Stimulated activated CD8-positive, alpha-beta memory T cell treated with anti-CD3 and anti-CD28 coated beads, Interleukin-2, amount 100 ng/mL, for 48 hours (primary cell): ENCODE data around the gene LPCAT2.

Experiments used
- DNase-seq, 2 donors: peaks; one replicate each; pipeline ENCODE4 v3.0.0-alpha.2; 2020; ENCODE audit warnings: low read depth in 2 of 2

The LPCAT2 gene

DNA sequence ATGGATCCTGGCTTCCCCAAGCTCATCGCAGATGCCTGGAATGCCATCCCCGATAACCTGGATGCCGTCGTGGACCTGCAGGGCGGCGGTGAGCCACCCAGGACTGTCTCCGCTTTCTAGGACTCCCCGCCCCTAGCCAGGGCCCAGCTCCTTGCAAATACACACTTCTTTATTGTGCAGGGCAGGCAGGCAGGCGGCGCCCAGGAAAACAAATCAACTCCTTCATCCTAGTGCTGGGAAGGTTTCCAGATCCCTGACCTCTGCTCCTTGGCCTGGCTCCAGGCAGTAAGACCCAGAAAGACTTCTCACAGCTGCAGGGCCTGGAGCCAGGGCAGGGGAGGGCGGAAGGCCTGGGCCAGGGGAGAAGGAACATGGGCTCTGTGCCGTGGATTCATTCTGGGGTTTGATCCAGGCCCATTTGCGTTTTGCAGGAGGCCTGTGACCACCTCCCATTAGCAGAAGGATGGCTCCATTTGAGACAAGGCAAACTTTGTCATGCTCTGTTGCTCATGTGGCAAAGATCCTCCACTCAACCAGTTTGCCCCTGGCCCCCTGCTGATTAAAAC is 6.0 kb upstream of the LPCAT2 start:
- no peak for DNase-seq

- DNase-seq = no peak
Measured at GRCh38 chr16:55503726-55504550, 4.9 kb upstream of the LPCAT2 start.

GRCh38 chr16:55505333-55506015 is 3.4 kb upstream of the LPCAT2 start:
- DNase-seq = no peak

GRCh38 chr16:55506083-55506482 is 2.8 kb upstream of the LPCAT2 start:
- DNase-seq = no peak

GRCh38 chr16:55506708-55507107 is 2.2 kb upstream of the LPCAT2 start:
- DNase-seq = no peak

DNA sequence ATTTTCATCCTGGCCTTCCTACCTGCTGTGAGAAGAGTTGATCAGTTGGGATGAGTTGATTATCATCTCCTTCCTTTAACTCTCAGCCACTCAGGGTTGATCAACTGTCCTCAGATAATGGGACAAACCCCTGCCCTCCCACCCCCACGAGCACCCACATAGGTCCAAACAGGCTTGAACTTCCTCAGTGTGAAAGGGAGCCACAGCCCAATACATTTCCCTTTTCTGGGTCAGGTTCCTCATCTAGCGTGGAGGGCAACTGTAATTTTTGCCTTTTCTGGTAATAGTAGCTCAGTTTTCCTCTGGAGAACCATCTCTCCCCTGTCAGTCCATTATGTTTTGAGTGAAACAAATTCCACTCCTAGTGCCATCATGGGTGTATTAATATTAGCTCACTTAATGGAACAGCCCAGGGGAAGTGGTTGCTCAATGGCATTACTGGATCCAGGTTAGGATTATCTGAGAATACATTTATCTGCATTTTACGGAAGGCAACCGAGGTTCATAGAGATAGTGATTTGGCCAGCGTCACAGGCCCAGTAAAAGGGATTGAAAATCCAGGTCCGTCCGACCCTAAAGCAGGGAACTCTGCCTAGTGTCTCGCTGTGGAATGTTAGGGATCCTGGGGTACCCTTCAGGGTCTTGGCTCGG is 476 bp upstream of the LPCAT2 start:
- no peak for DNase-seq

- no peak for DNase-seq
Measured at GRCh38 chr16:55510185-55510805, 1.4 kb downstream of the LPCAT2 start.

- no peak for DNase-seq
Measured at GRCh38 chr16:55512941-55513340, 4.1 kb downstream of the LPCAT2 start.

DNA sequence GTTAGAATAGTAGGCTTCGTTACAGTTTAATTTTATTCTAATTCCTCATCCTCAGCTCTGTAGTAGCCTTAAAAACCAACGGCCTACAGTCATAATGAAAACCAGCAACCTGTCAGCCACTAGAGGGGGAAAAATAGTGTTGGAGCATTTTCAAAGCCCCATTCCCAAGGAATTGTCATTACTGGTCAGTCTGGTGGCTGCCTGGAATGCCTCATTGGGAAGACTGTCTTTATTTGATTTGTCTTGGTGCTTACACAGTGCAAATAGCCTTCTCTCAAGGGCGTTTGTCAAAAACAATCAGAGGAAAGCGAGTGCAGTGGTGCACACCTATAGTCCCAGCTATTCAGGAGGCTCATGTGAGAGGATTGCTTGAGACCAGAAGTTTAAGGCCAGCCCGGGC is 4.7 kb downstream of the LPCAT2 start:
- DNase-seq = no peak

GRCh38 chr16:55515111-55515510 is 6.2 kb downstream of the LPCAT2 start:
- no peak for DNase-seq

- no peak for DNase-seq
Measured at GRCh38 chr16:55521792-55522191, 12.9 kb downstream of the LPCAT2 start.

DNA sequence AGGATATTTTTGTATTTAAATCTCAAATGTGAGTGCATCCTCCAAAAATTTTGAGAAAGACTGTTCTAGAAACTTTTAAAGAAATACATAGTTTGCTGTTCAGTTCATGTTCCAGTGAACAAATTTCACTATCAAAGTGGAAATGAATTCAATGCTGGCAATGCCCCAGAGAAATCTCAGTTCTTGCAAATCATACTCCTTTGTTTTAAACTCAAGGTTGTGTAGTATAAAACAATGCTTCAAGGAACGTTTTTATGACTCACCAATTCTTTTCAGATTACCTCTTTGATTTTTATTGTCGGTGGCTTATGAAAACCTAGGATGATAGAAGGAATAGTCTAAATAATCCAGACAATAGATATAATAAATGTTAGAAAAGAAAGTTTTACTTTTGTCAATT is 17.6 kb downstream of the LPCAT2 start:
- no peak for DNase-seq

- DNase-seq = no peak
Measured at GRCh38 chr16:55527885-55528284, 19.0 kb downstream of the LPCAT2 start.

DNA sequence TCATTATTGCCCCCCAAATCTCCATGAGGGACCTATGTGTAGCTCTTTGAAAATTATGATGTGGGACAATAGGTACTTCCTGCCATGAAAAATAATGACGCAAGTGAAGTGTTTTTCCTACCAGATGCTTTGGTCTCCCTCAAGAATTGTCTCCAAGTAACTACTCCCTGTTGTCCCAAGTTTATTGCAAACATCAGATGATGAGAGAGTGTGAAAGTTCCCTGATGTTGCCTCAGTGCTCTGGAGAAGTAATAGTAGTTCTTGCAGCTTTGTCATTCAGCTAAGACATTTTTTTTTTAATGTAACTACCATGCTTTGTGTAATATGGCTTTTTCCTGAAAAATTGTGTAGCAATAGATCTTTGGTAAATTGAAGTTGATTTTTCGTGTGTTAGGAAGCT is 20.1 kb downstream of the LPCAT2 start:
- DNase-seq = no peak

DNA sequence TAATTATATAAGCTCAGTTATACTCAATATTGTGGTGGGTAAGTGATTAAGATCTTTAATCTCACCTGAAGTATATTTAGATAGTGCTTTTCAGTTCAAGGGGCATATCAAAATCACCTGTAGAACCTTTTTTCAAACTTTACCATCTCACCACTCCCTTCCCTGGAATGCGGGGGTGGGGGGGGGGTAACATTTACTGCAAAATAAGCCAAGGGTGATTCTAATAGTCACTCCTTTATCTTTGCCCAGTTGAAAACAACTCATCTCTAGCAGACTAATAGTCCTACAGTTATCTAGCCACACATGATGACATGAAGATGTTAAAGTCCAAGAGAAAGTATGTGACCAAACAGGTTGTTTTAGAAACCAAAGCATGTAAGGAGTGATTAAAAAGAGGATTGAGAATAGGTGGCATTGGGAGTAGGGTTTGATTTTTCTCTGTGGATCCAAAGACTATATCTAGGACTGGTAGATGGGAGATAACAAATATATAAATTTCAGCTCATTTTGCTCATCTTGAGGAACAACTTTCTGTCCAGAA is 21.5 kb downstream of the LPCAT2 start:
- DNase-seq = no peak

GRCh38 chr16:55532227-55532626 is 23.4 kb downstream of the LPCAT2 start:
- DNase-seq = no peak

DNA sequence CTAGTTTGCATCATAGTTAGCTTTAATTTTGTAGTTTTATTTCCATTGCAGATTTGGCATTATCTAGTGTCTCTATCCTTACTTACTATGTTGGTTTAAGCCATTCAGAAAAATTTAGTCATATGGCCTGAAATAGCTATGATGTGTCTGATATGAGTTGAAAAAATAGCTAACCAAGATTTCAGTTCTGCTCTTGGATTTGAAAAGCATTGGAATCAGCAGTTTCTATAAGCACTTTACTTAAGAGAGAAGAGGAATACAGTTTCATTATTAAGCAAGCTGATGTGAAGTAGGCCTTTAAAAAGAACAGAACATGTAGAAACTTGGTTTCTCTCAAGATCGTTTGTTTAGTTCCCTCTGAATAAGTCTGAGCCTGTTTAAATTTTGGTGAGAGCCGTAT is 25.9 kb downstream of the LPCAT2 start:
- no peak for DNase-seq

- no peak for DNase-seq
Measured at GRCh38 chr16:55539049-55539448, 30.2 kb downstream of the LPCAT2 start.

DNA sequence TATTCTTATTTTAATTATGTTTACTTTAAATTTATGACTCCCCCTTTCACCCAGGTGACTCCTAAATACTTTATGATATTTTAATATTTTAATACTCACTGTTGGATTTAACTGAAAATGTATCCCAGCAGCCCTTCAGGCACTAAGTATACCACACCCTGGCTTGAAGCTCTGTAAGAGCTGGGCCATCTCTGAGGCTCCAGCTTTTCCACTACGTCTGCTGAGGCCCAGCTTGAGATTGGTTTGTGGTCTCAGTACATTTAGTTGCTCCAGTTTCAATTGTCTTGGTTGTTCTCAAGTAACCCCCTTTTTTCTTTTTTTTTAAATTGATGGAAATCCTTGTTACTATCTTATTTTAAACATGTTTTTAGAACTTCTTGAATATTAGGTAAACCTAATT is 30.6 kb downstream of the LPCAT2 start:
- DNase-seq = no peak

- DNase-seq = no peak
Measured at GRCh38 chr16:55540221-55540620, 31.3 kb downstream of the LPCAT2 start.

DNA sequence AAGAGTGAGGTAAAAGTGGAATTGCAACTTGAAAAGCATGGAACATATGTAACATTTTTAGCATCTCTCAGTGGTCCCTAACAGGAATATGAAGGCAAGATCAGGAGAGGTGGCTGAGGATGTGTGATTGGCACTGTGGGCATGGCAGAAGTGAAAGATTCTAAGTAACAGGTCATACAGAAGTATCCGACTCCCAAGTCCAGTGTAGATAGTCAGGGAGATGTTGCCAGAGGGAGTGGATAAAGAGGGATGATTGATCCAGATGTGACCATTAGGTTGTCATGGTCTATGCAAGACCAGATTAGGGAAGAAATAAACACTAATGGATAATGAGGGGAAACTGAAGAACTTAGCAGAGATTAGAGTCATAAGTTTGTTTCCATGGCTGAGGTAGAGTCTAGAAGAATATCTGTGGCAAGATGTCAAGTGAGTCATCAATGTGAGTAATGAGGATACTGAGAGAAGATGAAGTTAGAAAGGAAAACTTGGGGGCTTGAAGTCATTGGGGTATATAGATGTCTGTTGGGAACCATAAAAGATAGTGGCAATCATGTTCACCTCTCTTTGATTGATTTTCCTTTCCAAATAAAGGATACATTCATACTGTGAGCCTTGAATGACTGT is 33.7 kb downstream of the LPCAT2 start:
- DNase-seq = no peak
